GM13976 (cell line): ENCODE data around the gene ANXA4.
"Not testable (repeated sequence)": the region's sequence is repeated elsewhere in the genome, so short reads cannot be mapped to it uniquely, and the experiment has no call there.

Experiments used
- DNase-seq: peaks from one replicate; pipeline ENCODE4 v3.0.0; 2012; ENCODE audit warnings: low spot score
- CTCF ChIP-seq: IDR thresholded peaks from 2 replicates; pipeline ENCODE4 v1.5.1; 2012; ENCODE audit warnings: borderline replicate concordance, mild to moderate bottlenecking; ENCODE audit not compliant: insufficient read depth; ENCODE audit errors: extremely low read depth, missing control alignments, control extremely low read depth
- in situ Hi-C: fragments of 300-500 bp; cut with MboI; formaldehyde crosslinking; loops from one replicate; pipeline ENCODE4 v1.12.0; 2022; ENCODE audit warnings: low sequenced_read_pairs, mixed read lengths, inconsistent platforms; ENCODE audit not compliant: unreplicated experiment

Gene ANXA4

GRCh38 chr2:69768235-69768634 lies 26.3 kb downstream of the ANXA4 start:
- TF ChIP-seq CTCF = no peak
- in situ Hi-C loops = no loop called here
- no peak for DNase-seq

GRCh38 chr2:69768789-69769188 lies 26.9 kb downstream of the ANXA4 start:
- TF ChIP-seq CTCF = no peak
- in situ Hi-C loops = no loop called here
- no peak for DNase-seq

- in situ Hi-C loops = no loop called here
- TF ChIP-seq CTCF = no peak
These were observed 27.3 kb downstream of the ANXA4 start for GRCh38 chr2:69769272-69769671.

GRCh38 chr2:69770193-69770702 lies 28.3 kb downstream of the ANXA4 start:
- no peak for DNase-seq
- in situ Hi-C loops = no loop called here
- TF ChIP-seq CTCF = no peak

More at GRCh38 chr2:69769272-69769671, 27.3 kb downstream of the ANXA4 start:
- no peak for DNase-seq

- no peak for DNase-seq
- in situ Hi-C loops = no loop called here
- no peak for TF ChIP-seq CTCF
These were observed 28.8 kb downstream of the ANXA4 start for GRCh38 chr2:69770747-69771146.

GRCh38 chr2:69771461-69771860 lies 29.5 kb downstream of the ANXA4 start:
- in situ Hi-C loops = no loop called here
- no peak for TF ChIP-seq CTCF
- no peak for DNase-seq

- DNase-seq = no peak
- no peak for TF ChIP-seq CTCF
- in situ Hi-C loops = no loop called here
These were observed 31.3 kb downstream of the ANXA4 start for GRCh38 chr2:69773206-69773605.

- in situ Hi-C loops, DNase-seq: not testable (repeated sequence)
These were observed 32.5 kb downstream of the ANXA4 start for GRCh38 chr2:69774258-69774983.
